Fibroblast of skin of scalp (primary cell): ENCODE measurements around the gene DAO.

Source experiments
- DNase-seq: peaks from one replicate; pipeline ENCODE4 v3.0.0-alpha.2; 2013

The DAO gene

GRCh38 chr12:108921946-108922345 is 42.1 kb downstream of the DAO start:
- no peak for DNase-seq

GRCh38 chr12:108922918-108923317 is 43.0 kb downstream of the DAO start:
- no peak for DNase-seq

- no peak for DNase-seq
These were observed 48.8 kb downstream of the DAO start for GRCh38 chr12:108928695-108929094.

GRCh38 chr12:108930155-108930554 is 50.3 kb downstream of the DAO start:
- DNase-seq, result no peak

GRCh38 chr12:108930756-108931155 is 50.9 kb downstream of the DAO start:
- DNase-seq, result no peak

GRCh38 chr12:108933949-108934348 is 54.1 kb downstream of the DAO start:
- no peak for DNase-seq

- no peak for DNase-seq
These were observed 55.4 kb downstream of the DAO start for GRCh38 chr12:108935159-108935763.

- no peak for DNase-seq
These were observed 58.5 kb downstream of the DAO start for GRCh38 chr12:108938247-108938924.

- DNase-seq, result no peak
These were observed 59.7 kb downstream of the DAO start for GRCh38 chr12:108939594-108939993.

GRCh38 chr12:108940138-108940537 is 60.2 kb downstream of the DAO start:
- no peak for DNase-seq

GRCh38 chr12:108947097-108947496 is 67.2 kb downstream of the DAO start:
- no peak for DNase-seq

GRCh38 chr12:108948367-108948766 is 68.5 kb downstream of the DAO start:
- no peak for DNase-seq

- DNase-seq, result no peak
These were observed 70.1 kb downstream of the DAO start for GRCh38 chr12:108949976-108950375.
